Measurements from ENCODE around the gene PRKCE.

- TF ChIP-seq CTCF (IDR thresholded peaks at IDR 0.05) (no peak), POLR2A (IDR thresholded peaks at IDR 0.05) (no peak)
Measured at GRCh38 chr2:46181789-46182530, 530.5 kb downstream of the PRKCE start.
